Spinal cord (tissue), 10 donors: ENCODE measurements around the gene AGAP2. TPM values are rescaled to one million over a fixed set of nuclear protein-coding genes. Genes with fewer than 3 reads are reported as not detected.

Experiments
- DNase-seq, 6 donors: peaks; one replicate each; pipeline versions ENCODE4 v3.0.0 to v3.0.0-alpha.2; 2013 to 2015; ENCODE audit warnings: low spot score in 6 of 6, low read depth in 4 of 6
- H3K27ac ChIP-seq: one replicate; pipeline ENCODE4 v1.5.1; 2013; ENCODE audit warnings: low read depth, low read length, control low read depth
- H3K27me3 ChIP-seq: one replicate; pipeline ENCODE4 v1.6.1; 2013; ENCODE audit warnings: low read length; ENCODE audit not compliant: control insufficient read depth, insufficient read depth
- H3K36me3 ChIP-seq: one replicate; pipeline ENCODE4 v1.6.1; 2013; ENCODE audit warnings: low read length; ENCODE audit not compliant: control insufficient read depth, insufficient read depth
- H3K4me1 ChIP-seq: one replicate; pipeline ENCODE4 v1.6.1; 2013; ENCODE audit warnings: low read length; ENCODE audit not compliant: control insufficient read depth, insufficient read depth
- H3K4me3 ChIP-seq: one replicate; pipeline ENCODE4 v1.5.1; 2013; ENCODE audit warnings: low read depth, low read length, control low read depth
- H3K9me3 ChIP-seq: one replicate; pipeline ENCODE4 v1.6.1; 2013; ENCODE audit warnings: low read length; ENCODE audit not compliant: control insufficient read depth, insufficient read depth
- WGBS: methylation state at CpG from one replicate; pipeline ENCODE4 v1.1.5; 2013; ENCODE audit warnings: missing lambda C conversion rate; ENCODE audit not compliant: insufficient coverage; 5-methylcytosine and 5-hydroxymethylcytosine counted together
- polyA plus RNA-seq, 2 donors: library from polyadenylated mRNA; unstranded; fragments of 120-200 nt; gene quantifications; one replicate each; pipeline ENCODE4 v1.2.1, GENCODE V29; 2013; ENCODE audit not compliant: insufficient read length in 2 of 2
- total RNA-seq, 2 donors: library from RNA; depleted of rRNA in 1 of 2; stranded (reverse); fragments of 120-200 nt in 1 of 2; fragments of >200 nt in 1 of 2; gene quantifications; one replicate each; pipeline versions ENCODE4 v1.2.3 to v1.2.4, GENCODE V29; 2013 to 2014
- donor health status: healthy.

Gene AGAP2
- total and polyA plus RNA-seq, 4 donors = 13.0 to 120 (median 68.3) TPM

GRCh38 chr12:57745485-57745881, 6.9 kb upstream of the AGAP2 start:
- H3K4me3 ChIP-seq = peak overlapping the region; percentile 98
- no peaks in the 10 kb centered on the region for H3K9me3 ChIP-seq
- 43% methylated on average over 7 of the region's 8 CpGs for WGBS
- H3K36me3 ChIP-seq = peaks cover 38% of the 10 kb centered on the region
- peaks cover 18% of the 10 kb centered on the region for H3K4me1 ChIP-seq
- peaks cover 12% of the 10 kb centered on the region for H3K27me3 ChIP-seq
- no peak for DNase-seq
- H3K27ac ChIP-seq = peak overlapping the region; percentile 99

- H3K27me3 ChIP-seq = peaks cover 17% of the 10 kb centered on the region
- H3K36me3 ChIP-seq = peaks cover 33% of the 10 kb centered on the region
- H3K4me3 ChIP-seq = peak within 1 kb of the TSS; percentile 98
- peak; percentile 94 to 100 (median 98) for DNase-seq
- H3K27ac ChIP-seq = peak within 1 kb of the TSS; percentile 99
- WGBS = 0% methylated on average over 20 of the region's 29 CpGs
- H3K9me3 ChIP-seq = no peaks in the 10 kb centered on the region
- peaks cover 22% of the 10 kb centered on the region for H3K4me1 ChIP-seq
Measured at GRCh38 chr12:57744777-57745484, 6.4 kb upstream of the AGAP2 start, which contains the start of gene TSPAN31. TSS of gene TSPAN31 (plus strand) at chr12:57745039. CDS start at chr12:57745155, 116 bp downstream.

GRCh38 chr12:57744194-57744776, 5.7 kb upstream of the AGAP2 start:
- H3K9me3 ChIP-seq = no peaks in the 10 kb centered on the region
- no peak for DNase-seq
- H3K27me3 ChIP-seq = peaks cover 24% of the 10 kb centered on the region
- peaks cover 28% of the 10 kb centered on the region for H3K4me1 ChIP-seq
- H3K4me3 ChIP-seq = peak overlapping the region; percentile 98
- H3K27ac ChIP-seq = peak overlapping the region; percentile 99
- 8% methylated on average over 15 of the region's 21 CpGs for WGBS
- H3K36me3 ChIP-seq = peaks cover 27% of the 10 kb centered on the region

DNA sequence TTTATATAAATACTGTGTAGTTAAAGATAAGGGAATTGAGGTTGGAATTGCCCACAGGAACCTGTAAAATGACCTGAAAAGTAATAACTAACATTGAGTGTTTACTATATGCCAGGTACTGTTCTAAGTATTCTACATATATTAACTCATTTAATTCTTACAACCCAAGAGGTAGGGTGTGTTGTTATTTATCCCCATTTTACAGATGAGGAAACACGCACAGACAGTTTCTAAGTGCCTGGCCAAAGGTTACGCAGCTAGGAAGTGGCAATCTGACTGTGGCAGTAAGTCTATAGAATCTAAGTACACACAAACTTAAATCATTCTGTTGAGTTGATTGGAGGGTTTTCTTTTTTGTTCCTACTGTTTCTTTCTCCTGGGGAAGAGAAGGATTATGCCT, 5.2 kb upstream of the AGAP2 start:
- Histone ChIP-seq H3K27me3 (peaks cover 29% of the 10 kb centered on the region), H3K9me3 (no peaks in the 10 kb centered on the region), H3K36me3 (peaks cover 22% of the 10 kb centered on the region), H3K27ac (no peak overlapping the region), H3K4me3 (no peak overlapping the region), H3K4me1 (peaks cover 34% of the 10 kb centered on the region)
- no peak for DNase-seq
- WGBS = no CpG with 5 or more reads among the region's 2 CpGs

DNA sequence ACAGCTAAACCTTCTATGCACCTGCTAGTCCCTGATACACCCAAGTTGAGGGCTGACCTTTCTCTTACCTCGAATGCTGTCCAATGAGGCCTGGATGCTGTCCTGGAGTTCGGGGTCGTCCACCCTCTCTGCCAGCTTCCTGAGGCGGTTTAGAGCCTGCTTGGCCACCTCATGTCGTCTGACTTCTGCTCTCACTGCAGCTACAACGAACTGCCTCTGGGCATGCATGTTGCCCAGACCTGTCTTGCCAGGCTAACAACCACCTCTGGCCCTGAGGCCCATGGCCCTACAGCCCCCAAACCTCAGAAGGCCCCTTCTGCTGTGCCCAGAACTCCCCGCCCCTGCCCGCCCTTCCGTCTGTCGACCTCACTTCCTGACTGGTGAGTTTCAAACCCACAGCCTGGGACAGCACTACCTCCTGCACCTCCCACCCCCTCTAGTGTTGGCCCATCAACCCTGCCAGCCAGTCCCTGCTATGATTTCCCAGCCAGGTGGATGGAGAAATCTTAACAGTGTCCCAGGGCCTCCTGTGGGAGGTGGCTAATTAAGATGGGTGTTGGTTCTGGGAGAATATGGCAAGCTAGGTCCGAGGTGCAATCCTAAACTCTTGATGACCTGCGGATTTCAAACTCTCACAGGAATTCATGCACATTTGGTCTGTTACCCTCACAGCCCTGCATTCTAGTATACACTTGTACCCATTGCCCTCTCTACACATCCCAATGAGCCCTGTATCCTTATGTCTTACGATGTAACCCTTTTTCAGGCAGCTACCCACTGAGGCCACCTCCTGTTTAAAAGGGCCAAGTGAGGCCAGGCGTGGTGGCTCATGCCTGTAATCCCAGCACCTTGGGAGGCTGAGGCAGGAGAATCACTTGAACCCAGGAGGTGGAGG, 3.5 kb upstream of the AGAP2 start:
- no peak overlapping the region for H3K4me3 ChIP-seq
- H3K36me3 ChIP-seq = peaks cover 9% of the 10 kb centered on the region
- no peaks in the 10 kb centered on the region for H3K9me3 ChIP-seq
- WGBS = 59% methylated on average over 13 of the region's 14 CpGs
- peaks cover 42% of the 10 kb centered on the region for H3K4me1 ChIP-seq
- no peak for DNase-seq
- H3K27me3 ChIP-seq = peaks cover 41% of the 10 kb centered on the region
- H3K27ac ChIP-seq = no peak overlapping the region

DNA sequence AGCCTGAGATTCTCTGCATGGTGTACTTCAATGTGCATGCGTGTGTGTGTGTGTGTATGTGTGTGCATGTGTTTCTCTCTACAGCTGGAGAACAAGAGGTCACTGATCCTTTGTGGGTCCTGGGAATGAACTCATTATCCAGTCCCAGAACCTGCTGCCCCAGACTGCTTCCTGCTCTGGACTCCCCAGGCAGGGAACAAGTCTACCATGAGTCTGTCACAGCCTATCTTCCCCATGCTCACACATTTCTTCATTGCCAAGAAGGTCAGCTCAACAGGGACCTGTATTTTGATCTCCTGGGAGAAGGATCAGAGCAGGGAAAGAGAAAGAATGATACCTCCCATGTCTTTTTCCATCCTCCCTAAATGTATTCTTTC, 2.9 kb upstream of the AGAP2 start:
- peaks cover 5% of the 10 kb centered on the region for H3K36me3 ChIP-seq
- H3K4me1 ChIP-seq = peaks cover 49% of the 10 kb centered on the region
- H3K4me3 ChIP-seq = no peak overlapping the region
- H3K27me3 ChIP-seq = peaks cover 48% of the 10 kb centered on the region
- DNase-seq = no peak
- no peaks in the 10 kb centered on the region for H3K9me3 ChIP-seq
- H3K27ac ChIP-seq = no peak overlapping the region
- no CpG with 5 or more reads among the region's 1 CpG for WGBS

DNA sequence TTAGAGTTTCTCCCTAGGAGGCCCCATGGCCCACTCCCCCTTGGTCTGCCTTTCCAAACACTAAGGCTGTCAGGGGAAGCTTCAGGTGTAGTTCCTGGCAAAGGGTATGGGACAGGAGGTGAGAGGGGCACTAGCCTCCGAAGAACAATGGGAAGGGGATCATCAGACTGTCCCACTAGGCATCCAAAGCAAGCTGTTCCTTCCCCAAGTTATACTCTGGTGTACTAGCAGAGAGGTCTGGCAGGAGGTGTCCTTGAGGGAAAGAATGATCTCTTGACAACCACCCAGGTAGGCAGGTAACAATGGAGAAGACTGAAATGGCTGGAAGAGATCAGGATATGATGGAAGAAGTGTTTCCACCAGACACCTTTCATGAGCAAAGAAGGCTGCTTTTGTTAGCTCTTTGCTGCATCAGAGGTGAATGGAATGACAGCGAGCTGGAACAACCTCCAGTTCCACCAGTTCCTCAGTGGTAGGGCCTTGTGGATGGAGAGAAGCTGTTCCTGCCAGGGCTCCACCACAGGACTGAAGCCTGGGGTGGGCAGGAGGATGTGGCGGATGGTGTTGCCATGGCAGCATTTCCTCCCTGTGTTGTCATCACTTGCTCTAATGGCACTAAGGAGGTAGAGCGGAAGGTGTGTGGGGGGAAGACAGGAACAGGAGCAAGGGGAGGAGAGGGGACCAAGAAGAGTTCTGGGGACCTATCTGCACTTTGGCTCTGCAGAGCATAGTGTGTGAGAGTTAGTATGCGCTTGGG, 2.3 kb upstream of the AGAP2 start:
- Histone ChIP-seq H3K4me3 (no peak overlapping the region), H3K36me3 (peaks cover 5% of the 10 kb centered on the region), H3K27ac (no peak overlapping the region), H3K9me3 (no peaks in the 10 kb centered on the region), H3K4me1 (peaks cover 54% of the 10 kb centered on the region), H3K27me3 (peaks cover 53% of the 10 kb centered on the region)
- DNase-seq = peak in 1 of 6 donors; percentile 69
- WGBS = 62% methylated on average over 4 of the region's 5 CpGs

- Histone ChIP-seq H3K27me3 (peaks cover 61% of the 10 kb centered on the region), H3K4me1 (peaks cover 54% of the 10 kb centered on the region), H3K27ac (no peak overlapping the region), H3K4me3 (no peak overlapping the region), H3K9me3 (no peaks in the 10 kb centered on the region), H3K36me3 (peaks cover 5% of the 10 kb centered on the region)
- 28% methylated on average over 2 of the region's 10 CpGs for WGBS
- no peak for DNase-seq
Measured at GRCh38 chr12:57739914-57740538, 1.5 kb upstream of the AGAP2 start.

DNA sequence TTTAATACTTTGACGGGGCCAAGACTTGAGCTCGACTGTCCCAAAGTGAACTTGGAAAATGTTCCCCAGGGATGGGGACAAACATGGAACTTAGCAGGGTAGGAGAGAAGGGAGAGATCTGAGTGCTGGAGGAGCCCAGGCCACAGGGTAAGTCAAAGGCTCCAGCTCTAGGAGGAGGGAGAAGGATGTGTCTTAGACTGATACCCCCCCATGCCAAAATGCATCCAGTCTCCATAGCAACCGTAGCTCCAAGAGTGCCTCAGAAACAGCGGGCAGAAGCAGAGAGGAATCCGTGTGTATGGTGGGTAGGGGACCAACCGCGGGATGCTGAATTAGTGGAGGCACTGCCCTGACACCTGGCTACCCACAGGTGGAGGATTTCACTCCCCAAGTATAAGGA, 845 bp upstream of the AGAP2 start:
- H3K27ac ChIP-seq = no peak overlapping the region
- 6% methylated on average over 3 of the region's 7 CpGs for WGBS

More for the DNA sequence above, 845 bp upstream of the AGAP2 start:
- Histone ChIP-seq H3K4me3 (peak overlapping the region; percentile 48), H3K27me3 (peaks cover 67% of the 10 kb centered on the region), H3K36me3 (peaks cover 7% of the 10 kb centered on the region), H3K4me1 (peaks cover 51% of the 10 kb centered on the region), H3K9me3 (no peaks in the 10 kb centered on the region)
- peak in 1 of 6 donors; percentile 42 for DNase-seq
